Endothelial cell of umbilical vein (primary cell): ENCODE results near the gene STARD5. TPM values are rescaled to one million over a fixed set of nuclear protein-coding genes. Genes with fewer than 3 reads are reported as not detected.

Source experiments
- BruUV-seq: library from RNA; stranded (reverse); fragments of 400-500 nt; replicated peaks from 2 replicates; lab custom pipeline; 2021; lab: Mats Ljungman, UMichigan
- CTCF ChIA-PET: fragments of 300-600, 350-600 bp; sonication (Branson Sonifier 250); formaldehyde crosslinking; loops from one replicate; lab custom pipeline; 2021; ENCODE audit warnings: antibody characterized with exemption, inconsistent platforms; lab: Charles Lee
- POLR2A ChIA-PET: fragments of 300-600, 350-600 bp; sonication (Branson Sonifier 250); formaldehyde crosslinking; loops from one replicate; lab custom pipeline; 2021; ENCODE audit warnings: antibody characterized with exemption, inconsistent platforms; lab: Charles Lee
- DNase-seq: peaks from one replicate; pipeline ENCODE4 v3.0.0-alpha.2; 2011; ENCODE audit warnings: low read depth, low spot score
- FAIRE-seq: peaks from 2 replicates; lab custom pipeline; 2011; peaks lifted over from hg19 to GRCh38; lab: Jason Lieb, UNC
- H2AFZ ChIP-seq: 2 replicates; pipeline ENCODE4 v1.6.0; 2012; ENCODE audit warnings: low read depth, low read length, control low read depth, inconsistent platforms
- H3K27ac ChIP-seq: 2 replicates; pipeline ENCODE4 v1.5.1; 2011; ENCODE audit warnings: low read depth, mild to moderate bottlenecking, control low read depth, low read length, moderate library complexity; ENCODE audit not compliant: insufficient read depth
- H3K27me3 ChIP-seq, 2 experiments: 2 replicates each; pipeline versions ENCODE4 v1.6.0 to v1.6.1; 2011; ENCODE audit warnings: low read length in 2 of 2, mixed read lengths in 1 of 2; ENCODE audit not compliant: control insufficient read depth in 2 of 2, insufficient read depth in 2 of 2
- H3K36me3 ChIP-seq, 2 experiments: 2 replicates in 1 of 2; 3 replicates in 1 of 2; pipeline ENCODE4 v1.5.1; 2011; ENCODE audit warnings: low read length in 2 of 2, mild to moderate bottlenecking in 1 of 2, moderate library complexity in 1 of 2; ENCODE audit not compliant: control insufficient read depth in 2 of 2, insufficient read depth in 2 of 2; ENCODE audit errors: extremely low read depth in 1 of 2
- H3K4me1 ChIP-seq: 3 replicates; pipeline ENCODE4 v1.5.1; 2011; ENCODE audit warnings: mild to moderate bottlenecking, low read length; ENCODE audit not compliant: control insufficient read depth, insufficient read depth; ENCODE audit errors: extremely low read depth
- H3K4me2 ChIP-seq: 2 replicates; pipeline ENCODE4 v1.6.1; 2011; ENCODE audit warnings: low read length, control low read depth, mixed read lengths; ENCODE audit not compliant: insufficient read depth
- H3K4me3 ChIP-seq, 3 experiments: fragments of 200-600 bp in 1 of 3; sonication (generic), shearing (Covaris generic) in 1 of 3; replicated peaks in 1 of 3; 2 replicates each; pipeline ENCODE4 v1.5.1; 2011 to 2016; ENCODE audit warnings: control low read depth in 3 of 3, low read length in 3 of 3, mild to moderate bottlenecking in 2 of 3, inconsistent platforms in 1 of 3, low read depth in 1 of 3, moderate library complexity in 1 of 3; ENCODE audit not compliant: insufficient read depth in 1 of 3
- H3K79me2 ChIP-seq: 2 replicates; pipeline ENCODE4 v1.6.0; 2012; ENCODE audit warnings: low read length, inconsistent platforms; ENCODE audit not compliant: control insufficient read depth, insufficient read depth
- H3K9ac ChIP-seq: replicated peaks from 2 replicates; pipeline ENCODE3; 2011; ENCODE audit warnings: low read length, control low read depth; ENCODE audit not compliant: insufficient read depth; ENCODE audit errors: extremely low read depth
- H3K9me1 ChIP-seq: replicated peaks from 3 replicates; pipeline ENCODE4 v1.6.0; 2011; ENCODE audit warnings: mild to moderate bottlenecking, low read length; ENCODE audit not compliant: control insufficient read depth, insufficient read depth; ENCODE audit errors: extremely low read depth
- H3K9me3 ChIP-seq: replicated peaks from 2 replicates; pipeline ENCODE4 v1.5.1; 2012; ENCODE audit warnings: low read length, inconsistent platforms; ENCODE audit not compliant: control insufficient read depth, insufficient read depth
- H4K20me1 ChIP-seq: replicated peaks from 2 replicates; pipeline ENCODE3; 2011; ENCODE audit warnings: mild to moderate bottlenecking, low read length; ENCODE audit not compliant: control insufficient read depth, insufficient read depth; ENCODE audit errors: extremely low read depth
- EZH2 ChIP-seq: IDR thresholded peaks from 2 replicates; pipeline ENCODE4 v1.6.1; 2012; ENCODE audit warnings: borderline replicate concordance, low read depth, mild to moderate bottlenecking, moderate library complexity, low read length, inconsistent platforms; ENCODE audit not compliant: severe bottlenecking
- FOS ChIP-seq: IDR thresholded peaks from 2 replicates; pipeline ENCODE4 v1.6.1; 2011; ENCODE audit warnings: mild to moderate bottlenecking, low read length, moderate library complexity, borderline replicate concordance; ENCODE audit not compliant: insufficient read depth
- GATA2 ChIP-seq: IDR thresholded peaks from 2 replicates; pipeline ENCODE4 v1.7.0; 2011; ENCODE audit warnings: low read depth, mild to moderate bottlenecking, moderate library complexity, mixed read lengths, low read length; ENCODE audit not compliant: insufficient read length, insufficient read depth
- JUN ChIP-seq: IDR thresholded peaks from 2 replicates; pipeline ENCODE4 v1.6.1; 2011; ENCODE audit warnings: borderline replicate concordance, low read depth; ENCODE audit not compliant: insufficient read length, insufficient read depth
- MYC ChIP-seq: IDR thresholded peaks from one replicate; pipeline ENCODE4 v1.6.1; 2011; ENCODE audit warnings: mild to moderate bottlenecking, low read depth, low read length
- POLR2A ChIP-seq: IDR thresholded peaks from 2 replicates; pipeline ENCODE4 v1.6.1; 2012; ENCODE audit warnings: low read depth, mild to moderate bottlenecking, control low read depth, low read length
- POLR2AphosphoS5 ChIP-seq: IDR thresholded peaks from 2 replicates; pipeline ENCODE4 v1.6.1; 2012; ENCODE audit warnings: low read depth, mild to moderate bottlenecking, control low read depth, low read length, moderate library complexity; ENCODE audit not compliant: insufficient read depth
- dilution Hi-C: fragments of 300-500 bp; cut with MboI; formaldehyde crosslinking; loops from one replicate; pipeline ENCODE4 v1.15.0; 2019; ENCODE audit warnings: low sequenced_read_pairs; ENCODE audit not compliant: extremely low pct_ligation_motif_present
- intact Hi-C: fragments of 100-400 bp; cut with micrococcal nuclease; formaldehyde crosslinking; loops from one replicate; pipeline ENCODE4 v1.10.0; 2022
- polyA plus RNA-seq, 4 experiments: library from polyadenylated mRNA; depleted of rRNA in 3 of 4; stranded (reverse) in 3 of 4; unstranded in 1 of 4; fragments of >200 nt; gene quantifications; 2 replicates each; pipeline versions ENCODE4 v1.2.1 to v1.2.3, GENCODE V29; 2011 to 2012; ENCODE audit warnings: missing spikeins in 1 of 4
- total RNA-seq: library from RNA; stranded (reverse); gene quantifications from 2 replicates; pipeline ENCODE4 v1.2.3, GENCODE V29; 2021
- TF ChIP-seq, protein P1 (sequence below): IDR thresholded peaks from 2 replicates; pipeline ENCODE4 v1.6.1; 2011; ENCODE audit not compliant: insufficient read depth, insufficient read length
- TF ChIP-seq, protein P2 (sequence below), 2 donors: IDR thresholded peaks; 1 replicate in 1 of 2; 2 replicates in 1 of 2; pipeline ENCODE4 v1.5.1; 2011; ENCODE audit warnings: low read length in 2 of 2, mild to moderate bottlenecking in 2 of 2, moderate library complexity in 2 of 2, control low read depth in 1 of 2, inconsistent platforms in 1 of 2, low read depth in 1 of 2; ENCODE audit not compliant: insufficient read depth in 1 of 2; ENCODE audit errors: extremely low read depth in 1 of 2

STARD5 gene
- total and polyA plus RNA-seq, 2 donors (not counting 3 experiments of a cell fraction or from before 2014, with no cell fraction given): 2.2 to 3.0 TPM

DNA sequence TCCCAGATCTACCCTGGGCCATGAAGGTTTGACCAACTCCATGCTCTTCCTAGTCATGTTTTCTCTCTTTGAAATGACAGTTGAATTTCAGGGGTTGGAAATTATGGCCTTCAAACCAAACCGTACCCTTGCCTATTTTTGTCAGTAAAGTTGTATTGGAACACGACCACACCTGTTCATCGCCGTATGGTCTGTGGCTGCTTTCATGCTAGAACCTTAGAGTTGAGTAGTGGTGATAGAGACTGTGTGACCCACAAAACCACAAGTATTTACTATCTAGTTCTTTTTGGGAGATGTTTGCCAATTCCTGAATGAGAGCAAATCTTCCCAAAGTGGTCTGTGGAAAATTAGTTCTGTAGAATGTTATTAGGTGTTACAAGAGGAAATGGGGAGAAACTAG is 24.0 kb upstream of the STARD5 start:
- FAIRE-seq (no peak), DNase-seq (no peak)
- TF ChIP-seq GATA2 (no peak), FOS (no peak), POLR2A (no peak), EZH2 (no peak), JUN (no peak), POLR2AphosphoS5 (no peak), MYC (no peak)
- TF ChIP-seq, protein P1, sequence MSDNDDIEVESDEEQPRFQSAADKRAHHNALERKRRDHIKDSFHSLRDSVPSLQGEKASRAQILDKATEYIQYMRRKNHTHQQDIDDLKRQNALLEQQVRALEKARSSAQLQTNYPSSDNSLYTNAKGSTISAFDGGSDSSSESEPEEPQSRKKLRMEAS: no peak
- TF ChIP-seq, protein P2, sequence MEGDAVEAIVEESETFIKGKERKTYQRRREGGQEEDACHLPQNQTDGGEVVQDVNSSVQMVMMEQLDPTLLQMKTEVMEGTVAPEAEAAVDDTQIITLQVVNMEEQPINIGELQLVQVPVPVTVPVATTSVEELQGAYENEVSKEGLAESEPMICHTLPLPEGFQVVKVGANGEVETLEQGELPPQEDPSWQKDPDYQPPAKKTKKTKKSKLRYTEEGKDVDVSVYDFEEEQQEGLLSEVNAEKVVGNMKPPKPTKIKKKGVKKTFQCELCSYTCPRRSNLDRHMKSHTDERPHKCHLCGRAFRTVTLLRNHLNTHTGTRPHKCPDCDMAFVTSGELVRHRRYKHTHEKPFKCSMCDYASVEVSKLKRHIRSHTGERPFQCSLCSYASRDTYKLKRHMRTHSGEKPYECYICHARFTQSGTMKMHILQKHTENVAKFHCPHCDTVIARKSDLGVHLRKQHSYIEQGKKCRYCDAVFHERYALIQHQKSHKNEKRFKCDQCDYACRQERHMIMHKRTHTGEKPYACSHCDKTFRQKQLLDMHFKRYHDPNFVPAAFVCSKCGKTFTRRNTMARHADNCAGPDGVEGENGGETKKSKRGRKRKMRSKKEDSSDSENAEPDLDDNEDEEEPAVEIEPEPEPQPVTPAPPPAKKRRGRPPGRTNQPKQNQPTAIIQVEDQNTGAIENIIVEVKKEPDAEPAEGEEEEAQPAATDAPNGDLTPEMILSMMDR (IDR thresholded peaks at IDR 0.05; ENCODE audit: extremely low read depth in 1 of 2, insufficient read depth in 1 of 2, low read depth in 1 of 2, low read length in 2 of 2): no peak
- CTCF ChIA-PET: interaction anchor here (1.9 kb wide), 1 partner anchor 9 kb away, joined by 4 read pairs; no protein-coding TSS in a partner anchor
- no peaks in the 10 kb centered on the region for H3K27me3 ChIP-seq
- intact Hi-C loops: no loop called here
- no peaks in the 10 kb centered on the region for H3K4me1 ChIP-seq
- H3K4me3 ChIP-seq: no peak overlapping the region
- no TSS peak for BruUV-seq
- no peaks in the 10 kb centered on the region for H3K9me3 ChIP-seq
- H3K79me2 ChIP-seq: no peaks in the 10 kb centered on the region
- no peaks in the 10 kb centered on the region for H3K36me3 ChIP-seq
- dilution Hi-C loops: no loop called here
- no peaks in the 10 kb centered on the region for H3K9me1 ChIP-seq
- H3K9ac ChIP-seq: no peak overlapping the region
- POLR2A ChIA-PET: no interaction called here
- no peak overlapping the region for H2AFZ ChIP-seq
- H3K4me2 ChIP-seq: no peak overlapping the region
- H4K20me1 ChIP-seq: no peaks in the 10 kb centered on the region
- no peak overlapping the region for H3K27ac ChIP-seq
